GM12874 (cell line): ENCODE results near the gene RUNX2.

Source experiments
- TF ChIP-seq, protein P1 (sequence below): IDR thresholded peaks from 2 replicates; pipeline ENCODE4 v1.5.1; 2011; ENCODE audit warnings: low read depth, mild to moderate bottlenecking, control low read depth, low read length, moderate library complexity; ENCODE audit not compliant: insufficient read depth

The RUNX2 gene

DNA sequence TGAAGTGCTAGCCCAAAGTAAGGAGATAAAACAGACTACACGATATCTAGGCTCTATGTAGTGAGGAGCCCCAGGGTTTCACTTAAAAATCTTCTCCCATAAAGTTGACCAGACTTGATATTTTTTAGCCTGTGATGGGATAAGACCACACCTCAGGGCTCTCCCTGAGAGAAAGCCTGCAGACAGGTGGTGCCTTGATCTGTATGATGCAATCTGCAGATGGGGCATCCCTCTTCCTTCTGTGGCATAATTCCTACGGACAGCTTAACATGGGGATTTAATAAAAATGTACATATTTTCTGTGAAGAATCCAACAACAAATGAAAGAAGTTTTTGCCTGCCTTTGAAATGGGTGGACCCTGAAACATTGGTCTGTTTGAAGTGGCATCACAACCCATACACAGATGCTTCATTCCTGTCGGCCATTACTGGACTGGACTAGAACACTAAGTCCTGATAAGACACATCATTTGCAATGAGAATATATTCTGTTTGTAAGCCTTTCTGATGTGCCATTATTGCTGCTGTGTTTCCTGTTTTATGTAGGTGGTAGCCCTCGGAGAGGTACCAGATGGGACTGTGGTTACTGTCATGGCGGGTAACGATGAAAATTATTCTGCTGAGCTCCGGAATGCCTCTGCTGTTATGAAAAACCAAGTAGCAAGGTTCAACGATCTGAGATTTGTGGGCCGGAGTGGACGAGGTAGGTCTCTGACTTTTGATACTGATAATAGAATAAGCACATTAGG, 103.4 kb downstream of the RUNX2 start:
- TF ChIP-seq, protein P1, sequence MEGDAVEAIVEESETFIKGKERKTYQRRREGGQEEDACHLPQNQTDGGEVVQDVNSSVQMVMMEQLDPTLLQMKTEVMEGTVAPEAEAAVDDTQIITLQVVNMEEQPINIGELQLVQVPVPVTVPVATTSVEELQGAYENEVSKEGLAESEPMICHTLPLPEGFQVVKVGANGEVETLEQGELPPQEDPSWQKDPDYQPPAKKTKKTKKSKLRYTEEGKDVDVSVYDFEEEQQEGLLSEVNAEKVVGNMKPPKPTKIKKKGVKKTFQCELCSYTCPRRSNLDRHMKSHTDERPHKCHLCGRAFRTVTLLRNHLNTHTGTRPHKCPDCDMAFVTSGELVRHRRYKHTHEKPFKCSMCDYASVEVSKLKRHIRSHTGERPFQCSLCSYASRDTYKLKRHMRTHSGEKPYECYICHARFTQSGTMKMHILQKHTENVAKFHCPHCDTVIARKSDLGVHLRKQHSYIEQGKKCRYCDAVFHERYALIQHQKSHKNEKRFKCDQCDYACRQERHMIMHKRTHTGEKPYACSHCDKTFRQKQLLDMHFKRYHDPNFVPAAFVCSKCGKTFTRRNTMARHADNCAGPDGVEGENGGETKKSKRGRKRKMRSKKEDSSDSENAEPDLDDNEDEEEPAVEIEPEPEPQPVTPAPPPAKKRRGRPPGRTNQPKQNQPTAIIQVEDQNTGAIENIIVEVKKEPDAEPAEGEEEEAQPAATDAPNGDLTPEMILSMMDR = no peak

DNA sequence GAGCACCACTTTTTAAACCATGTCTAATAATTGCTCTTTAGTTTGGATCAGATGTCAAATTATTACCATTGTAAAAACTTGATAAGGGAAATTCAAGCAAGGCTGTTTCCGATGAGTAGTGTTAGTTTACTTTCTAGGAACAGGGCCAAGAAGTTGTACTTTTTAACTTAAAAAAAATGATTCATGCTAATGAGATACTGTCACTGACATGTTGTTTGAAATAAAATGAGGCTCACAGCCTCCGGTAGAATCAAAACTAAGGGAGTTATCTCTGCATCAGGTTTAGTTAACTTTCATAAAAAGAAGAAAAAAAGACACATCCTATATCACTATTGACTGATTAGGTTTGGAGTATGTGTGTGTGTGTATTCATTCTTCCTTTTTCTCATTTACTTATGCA, 104.8 kb downstream of the RUNX2 start:
- TF ChIP-seq, protein P1 = no peak

DNA sequence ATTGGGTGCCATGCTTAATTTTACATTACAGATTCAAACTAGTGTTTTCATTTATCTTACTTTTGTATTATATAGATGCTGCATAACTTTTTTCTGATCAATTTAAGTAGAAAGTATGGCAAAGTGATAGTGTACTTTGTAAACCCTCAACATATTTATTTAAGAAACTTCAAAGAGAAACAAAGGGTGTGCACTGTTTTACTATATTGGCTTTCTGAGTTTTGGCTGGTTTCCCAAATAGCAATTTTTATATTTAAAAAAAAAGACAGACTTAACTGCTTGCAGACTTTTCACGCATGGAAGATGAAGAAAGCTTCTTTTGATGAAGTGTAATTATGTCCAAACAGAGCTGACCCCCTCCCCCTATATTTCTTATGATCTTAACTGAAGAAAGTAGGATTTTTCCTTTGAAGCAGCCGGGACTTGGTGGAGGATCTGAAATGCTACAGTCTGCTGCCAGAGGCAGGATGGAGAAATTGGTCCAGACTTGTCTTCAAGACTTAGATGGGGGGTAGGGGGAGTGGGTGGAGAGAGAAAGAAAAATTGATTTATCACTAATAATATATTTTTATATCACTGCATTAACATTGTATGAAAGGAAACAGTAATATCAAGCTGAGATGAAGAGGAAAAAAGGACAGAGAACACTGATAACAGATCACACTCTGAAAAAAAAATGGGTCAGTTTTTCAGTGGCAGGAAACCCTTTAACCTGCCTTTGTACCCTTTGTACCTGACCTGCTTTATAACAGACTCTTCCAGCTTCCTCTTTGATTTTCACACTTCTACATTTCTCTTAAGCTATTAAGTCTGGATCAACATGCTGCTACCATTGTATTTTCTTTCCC, 105.6 kb downstream of the RUNX2 start:
- TF ChIP-seq, protein P1 = no peak

DNA sequence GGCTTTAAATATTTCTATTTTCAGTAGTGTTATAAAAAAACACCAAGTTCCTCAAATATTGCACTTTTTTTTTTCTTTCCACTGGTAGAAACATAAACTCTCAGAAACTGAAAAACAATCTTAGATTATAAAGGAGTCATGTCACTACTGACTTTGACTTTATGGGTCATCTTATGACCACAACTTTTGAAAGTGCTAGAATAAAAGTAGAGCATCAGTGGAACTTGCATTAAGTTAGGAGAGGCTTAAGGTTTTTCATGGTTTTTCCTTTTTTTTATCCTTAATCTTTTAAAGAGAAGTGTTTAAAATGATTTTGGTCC, 106.2 kb downstream of the RUNX2 start:
- TF ChIP-seq, protein P1 = no peak

DNA sequence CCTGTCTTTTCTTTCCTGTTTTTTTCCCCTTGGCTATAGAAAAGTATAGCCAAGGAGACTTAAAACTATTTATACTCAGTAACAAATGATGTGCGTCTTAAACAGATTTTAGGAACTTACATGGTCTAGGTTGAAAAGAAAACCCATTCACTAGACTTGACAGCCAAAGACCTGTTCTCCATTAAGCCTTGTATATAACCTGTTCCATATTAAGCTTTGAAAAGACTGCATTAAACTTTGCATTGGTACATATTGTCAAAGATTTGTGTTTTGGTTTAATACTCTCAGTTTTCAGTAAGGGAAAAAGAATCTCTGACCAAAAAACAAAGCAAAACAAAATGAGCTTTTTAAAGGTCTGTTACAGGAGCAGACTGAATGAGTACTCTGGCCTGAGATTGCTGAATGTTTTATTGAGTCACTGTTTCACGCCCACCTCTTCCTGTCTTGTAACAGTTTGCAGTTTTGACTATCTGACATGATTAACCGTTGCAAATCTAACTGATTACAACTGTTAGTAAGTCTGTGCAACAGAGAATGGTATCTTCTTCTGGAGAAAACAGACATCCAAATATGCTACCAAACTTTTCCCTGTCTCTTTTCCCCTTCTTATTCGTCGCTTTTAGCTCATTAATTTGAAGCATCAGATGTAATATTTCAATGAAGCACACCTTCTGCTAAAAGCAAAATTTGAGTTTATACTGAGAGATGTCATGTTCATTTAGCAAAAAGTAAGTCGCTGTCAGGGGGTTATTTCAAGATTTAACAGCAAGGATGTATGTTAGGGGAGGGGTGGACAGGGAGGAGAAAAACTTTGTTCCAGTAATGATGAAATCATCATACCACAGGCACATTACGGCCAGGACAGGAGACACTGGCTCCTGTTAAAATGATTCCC, 108.7 kb downstream of the RUNX2 start:
- TF ChIP-seq, protein P1 = no peak

DNA sequence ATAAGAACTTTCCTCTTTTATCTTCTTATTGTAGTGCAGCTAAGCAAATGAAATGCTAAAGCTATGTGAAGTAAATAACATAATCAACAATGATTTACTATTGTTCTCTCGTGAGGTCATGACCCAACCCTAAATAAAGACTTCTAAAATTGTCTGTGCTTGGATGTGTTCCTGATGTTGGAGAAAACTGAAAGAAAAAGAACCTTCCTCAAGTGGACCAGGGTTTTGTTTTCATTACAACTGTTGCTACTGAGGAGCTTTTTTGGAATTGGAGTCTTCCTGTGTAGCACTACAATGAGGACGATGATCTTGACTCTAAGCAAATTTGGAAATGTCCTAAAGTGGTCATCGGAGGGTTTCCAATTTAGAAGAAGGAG, 109.3 kb downstream of the RUNX2 start:
- TF ChIP-seq, protein P1 = no peak

DNA sequence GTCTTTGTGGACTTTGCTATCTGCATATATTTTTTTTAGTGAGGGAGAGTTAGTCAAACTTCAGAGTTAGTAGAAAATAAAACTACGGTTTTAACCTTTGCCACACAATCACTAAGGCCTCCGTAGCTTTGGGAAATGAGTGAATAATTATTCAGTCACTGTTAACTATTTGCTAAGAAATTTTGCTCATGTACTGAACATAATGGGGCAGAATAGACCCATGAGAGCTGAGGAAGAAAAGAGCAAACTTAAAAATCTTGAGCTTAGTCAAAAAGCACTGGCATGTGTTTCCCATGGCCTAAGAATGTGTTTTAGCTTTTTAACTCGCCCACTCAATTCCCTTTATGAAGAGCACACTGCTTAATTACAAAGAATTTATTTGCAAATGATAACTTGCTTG, 110.0 kb downstream of the RUNX2 start:
- TF ChIP-seq, protein P1 = no peak
